Caco-2 (cell line): ENCODE results near the gene PTPRN2. TPM values are rescaled to one million over a fixed set of nuclear protein-coding genes. Genes with fewer than 3 reads are reported as not detected.

Experiments used
- BruUV-seq: library from RNA; stranded (reverse); fragments of 400-500 nt; replicated peaks from 2 replicates; lab custom pipeline; 2021; lab: Mats Ljungman, UMichigan
- CTCF ChIA-PET: fragments of 300-600 bp; sonication (Branson Sonifier 250); formaldehyde crosslinking; loops from one replicate; lab custom pipeline; 2022; ENCODE audit warnings: antibody characterized with exemption; lab: Charles Lee
- POLR2A ChIA-PET: fragments of 300-600 bp; sonication (Branson Sonifier 250); formaldehyde crosslinking; loops from one replicate; lab custom pipeline; 2022; ENCODE audit warnings: antibody characterized with exemption; lab: Charles Lee
- DNase-seq, 2 experiments: peaks; one replicate each; pipeline versions ENCODE4 v3.0.0 to v3.0.0-alpha.2; 2020 to 2022
- H3K27me3 ChIP-seq: replicated peaks from 2 replicates; pipeline ENCODE4 v1.6.0; 2011; ENCODE audit warnings: low read length; ENCODE audit not compliant: control insufficient read depth, insufficient read depth
- H3K36me3 ChIP-seq: 2 replicates; pipeline ENCODE4 v1.5.1; 2011; ENCODE audit warnings: low read length; ENCODE audit not compliant: control insufficient read depth, insufficient read depth
- H3K4me1 ChIP-seq: fragments of 250-450 bp; sonication (Bioruptor Pico); 2 replicates; pipeline ENCODE4 v1.5.1; 2020; ENCODE audit warnings: mild to moderate bottlenecking
- H3K4me3 ChIP-seq: 2 replicates; pipeline ENCODE4 v1.5.1; 2011; ENCODE audit warnings: low read depth, mild to moderate bottlenecking, control low read depth, low read length
- H3K9me3 ChIP-seq: fragments of 250-450 bp; sonication (Bioruptor Pico); 2 replicates; pipeline ENCODE4 v1.5.1; 2020; ENCODE audit warnings: mild to moderate bottlenecking, moderate library complexity
- H3K27ac Mint-ChIP-seq: one replicate; pipeline ENCODE4 v1.8.0; 2022; ENCODE audit warnings: mixed read lengths; ENCODE audit not compliant: unreplicated experiment
- H3K27me3 Mint-ChIP-seq: one replicate; pipeline ENCODE4 v1.8.0; 2022; ENCODE audit warnings: mixed read lengths; ENCODE audit not compliant: insufficient read depth, unreplicated experiment
- H3K36me3 Mint-ChIP-seq: one replicate; pipeline ENCODE4 v1.8.0; 2022; ENCODE audit warnings: mild to moderate bottlenecking, mixed read lengths; ENCODE audit not compliant: insufficient read depth, unreplicated experiment
- H3K4me1 Mint-ChIP-seq: one replicate; pipeline ENCODE4 v1.8.0; 2022; ENCODE audit warnings: low read depth, mixed read lengths; ENCODE audit not compliant: unreplicated experiment
- H3K4me3 Mint-ChIP-seq: one replicate; pipeline ENCODE4 v1.8.0; 2022; ENCODE audit warnings: mild to moderate bottlenecking, moderate library complexity, mixed read lengths; ENCODE audit not compliant: unreplicated experiment
- H3K9me3 Mint-ChIP-seq: one replicate; pipeline ENCODE4 v1.8.0; 2022; ENCODE audit warnings: mixed read lengths; ENCODE audit not compliant: unreplicated experiment
- CTCF ChIP-seq, 2 experiments: fragments of 200-600 bp in 1 of 2; IDR thresholded peaks; 1 replicate in 1 of 2; 2 replicates in 1 of 2; pipeline versions ENCODE4 v1.5.1 to v1.8.0; 2011 to 2022; ENCODE audit warnings: antibody characterized with exemption in 1 of 2, control low read depth in 1 of 2, inconsistent platforms in 1 of 2, low read depth in 1 of 2, low read length in 1 of 2, mild to moderate bottlenecking in 1 of 2, moderate library complexity in 1 of 2; ENCODE audit not compliant: insufficient read depth in 1 of 2, severe bottlenecking in 1 of 2, unreplicated experiment in 1 of 2
- intact Hi-C: fragments of 100-400 bp; cut with micrococcal nuclease; formaldehyde crosslinking; loops from one replicate; pipeline ENCODE4 v1.10.0; 2022; ENCODE audit not compliant: unreplicated experiment
- total RNA-seq: library from RNA; stranded (reverse); gene quantifications from 2 replicates; pipeline ENCODE4 v1.2.3, GENCODE V29; 2022

The PTPRN2 gene
- total RNA-seq, 1 experiment from 2014 or later = 1.4 TPM

GRCh38 chr7:158112571-158113320 lies 474.9 kb downstream of the PTPRN2 start:
- Mint-ChIP-seq H3K4me1 (no peaks in the 10 kb centered on the region), H3K27me3 (no peaks in the 10 kb centered on the region), H3K27ac (no peak overlapping the region), H3K4me3 (no peak overlapping the region), H3K9me3 (peaks cover 61% of the 10 kb centered on the region), H3K36me3 (peaks cover 9% of the 10 kb centered on the region)
- CTCF ChIA-PET = no interaction called here
- POLR2A ChIA-PET = no interaction called here
- no TSS peak for BruUV-seq
- Histone ChIP-seq H3K4me3 (no peak overlapping the region), H3K4me1 (no peaks in the 10 kb centered on the region), H3K27me3 (no peaks in the 10 kb centered on the region), H3K36me3 (no peaks in the 10 kb centered on the region), H3K9me3 (peaks cover 15% of the 10 kb centered on the region)
- TF ChIP-seq CTCF (IDR thresholded peaks at IDR 0.05; ENCODE audit: insufficient read depth in 1 of 2, low read depth in 1 of 2, low read length in 1 of 2, severe bottlenecking in 1 of 2, unreplicated experiment in 1 of 2) = no peak
- intact Hi-C loops = no loop called here
- DNase-seq = no peak

- POLR2A ChIA-PET = no interaction called here
- peaks cover 12% of the 10 kb centered on the region for H3K9me3 ChIP-seq
- no peaks in the 10 kb centered on the region for H3K27me3 ChIP-seq
- Mint-ChIP-seq H3K27ac (no peak overlapping the region), H3K36me3 (peaks cover 9% of the 10 kb centered on the region), H3K27me3 (no peaks in the 10 kb centered on the region), H3K4me1 (no peaks in the 10 kb centered on the region), H3K4me3 (no peak overlapping the region), H3K9me3 (peaks cover 54% of the 10 kb centered on the region)
- H3K36me3 ChIP-seq = no peaks in the 10 kb centered on the region
- DNase-seq = no peak
- no peak for TF ChIP-seq CTCF (IDR thresholded peaks at IDR 0.05; ENCODE audit: insufficient read depth in 1 of 2, low read depth in 1 of 2, low read length in 1 of 2, severe bottlenecking in 1 of 2, unreplicated experiment in 1 of 2)
- no TSS peak for BruUV-seq
- intact Hi-C loops = no loop called here
- no peak overlapping the region for H3K4me3 ChIP-seq
- H3K4me1 ChIP-seq = no peaks in the 10 kb centered on the region
- CTCF ChIA-PET = no interaction called here
Measured at GRCh38 chr7:158111906-158112570, 475.6 kb downstream of the PTPRN2 start.

GRCh38 chr7:158111049-158111751 lies 476.4 kb downstream of the PTPRN2 start:
- Histone ChIP-seq H3K9me3 (peaks cover 4% of the 10 kb centered on the region; the same call in 1 of the 2 replicates), H3K4me1 (no peaks in the 10 kb centered on the region), H3K36me3 (no peaks in the 10 kb centered on the region), H3K4me3 (no peak overlapping the region), H3K27me3 (no peaks in the 10 kb centered on the region)
- DNase-seq = no peak
- CTCF ChIA-PET = no interaction called here
- intact Hi-C loops = no loop called here
- Mint-ChIP-seq H3K27ac (no peak overlapping the region), H3K4me1 (no peaks in the 10 kb centered on the region), H3K36me3 (peaks cover 9% of the 10 kb centered on the region), H3K9me3 (peaks cover 48% of the 10 kb centered on the region), H3K27me3 (no peaks in the 10 kb centered on the region), H3K4me3 (no peak overlapping the region)
- POLR2A ChIA-PET = no interaction called here
- no TSS peak for BruUV-seq
- TF ChIP-seq CTCF (IDR thresholded peaks at IDR 0.05; ENCODE audit: insufficient read depth in 1 of 2, low read depth in 1 of 2, low read length in 1 of 2, severe bottlenecking in 1 of 2, unreplicated experiment in 1 of 2) = no peak
